Endothelial cell of umbilical vein (primary cell): Measurements from ENCODE around the gene ADARB2. TPM values are rescaled to one million over a fixed set of nuclear protein-coding genes. Genes with fewer than 3 reads are reported as not detected.

Source experiments
- BruUV-seq: library from RNA; stranded (reverse); fragments of 400-500 nt; replicated peaks from 2 replicates; lab custom pipeline; 2021; lab: Mats Ljungman, UMichigan
- CTCF ChIA-PET: fragments of 300-600, 350-600 bp; sonication (Branson Sonifier 250); formaldehyde crosslinking; loops from one replicate; lab custom pipeline; 2021; ENCODE audit warnings: antibody characterized with exemption, inconsistent platforms; lab: Charles Lee
- POLR2A ChIA-PET: fragments of 300-600, 350-600 bp; sonication (Branson Sonifier 250); formaldehyde crosslinking; loops from one replicate; lab custom pipeline; 2021; ENCODE audit warnings: antibody characterized with exemption, inconsistent platforms; lab: Charles Lee
- DNase-seq: peaks from one replicate; pipeline ENCODE4 v3.0.0-alpha.2; 2011; ENCODE audit warnings: low read depth, low spot score
- FAIRE-seq: peaks from 2 replicates; lab custom pipeline; 2011; peaks lifted over from hg19 to GRCh38; lab: Jason Lieb, UNC
- H2AFZ ChIP-seq: 2 replicates; pipeline ENCODE4 v1.6.0; 2012; ENCODE audit warnings: low read depth, low read length, control low read depth, inconsistent platforms
- H3K27ac ChIP-seq: 2 replicates; pipeline ENCODE4 v1.5.1; 2011; ENCODE audit warnings: low read depth, mild to moderate bottlenecking, control low read depth, low read length, moderate library complexity; ENCODE audit not compliant: insufficient read depth
- H3K27me3 ChIP-seq, 2 experiments: 2 replicates each; pipeline versions ENCODE4 v1.6.0 to v1.6.1; 2011; ENCODE audit warnings: low read length in 2 of 2, mixed read lengths in 1 of 2; ENCODE audit not compliant: control insufficient read depth in 2 of 2, insufficient read depth in 2 of 2
- H3K36me3 ChIP-seq, 2 experiments: 2 replicates in 1 of 2; 3 replicates in 1 of 2; pipeline ENCODE4 v1.5.1; 2011; ENCODE audit warnings: low read length in 2 of 2, mild to moderate bottlenecking in 1 of 2, moderate library complexity in 1 of 2; ENCODE audit not compliant: control insufficient read depth in 2 of 2, insufficient read depth in 2 of 2; ENCODE audit errors: extremely low read depth in 1 of 2
- H3K4me1 ChIP-seq: 3 replicates; pipeline ENCODE4 v1.5.1; 2011; ENCODE audit warnings: mild to moderate bottlenecking, low read length; ENCODE audit not compliant: control insufficient read depth, insufficient read depth; ENCODE audit errors: extremely low read depth
- H3K4me2 ChIP-seq: 2 replicates; pipeline ENCODE4 v1.6.1; 2011; ENCODE audit warnings: low read length, control low read depth, mixed read lengths; ENCODE audit not compliant: insufficient read depth
- H3K4me3 ChIP-seq, 3 experiments: fragments of 200-600 bp in 1 of 3; sonication (generic), shearing (Covaris generic) in 1 of 3; replicated peaks in 1 of 3; 2 replicates each; pipeline ENCODE4 v1.5.1; 2011 to 2016; ENCODE audit warnings: control low read depth in 3 of 3, low read length in 3 of 3, mild to moderate bottlenecking in 2 of 3, inconsistent platforms in 1 of 3, low read depth in 1 of 3, moderate library complexity in 1 of 3; ENCODE audit not compliant: insufficient read depth in 1 of 3
- H3K79me2 ChIP-seq: 2 replicates; pipeline ENCODE4 v1.6.0; 2012; ENCODE audit warnings: low read length, inconsistent platforms; ENCODE audit not compliant: control insufficient read depth, insufficient read depth
- H3K9ac ChIP-seq: replicated peaks from 2 replicates; pipeline ENCODE3; 2011; ENCODE audit warnings: low read length, control low read depth; ENCODE audit not compliant: insufficient read depth; ENCODE audit errors: extremely low read depth
- H3K9me1 ChIP-seq: replicated peaks from 3 replicates; pipeline ENCODE4 v1.6.0; 2011; ENCODE audit warnings: mild to moderate bottlenecking, low read length; ENCODE audit not compliant: control insufficient read depth, insufficient read depth; ENCODE audit errors: extremely low read depth
- H3K9me3 ChIP-seq: replicated peaks from 2 replicates; pipeline ENCODE4 v1.5.1; 2012; ENCODE audit warnings: low read length, inconsistent platforms; ENCODE audit not compliant: control insufficient read depth, insufficient read depth
- H4K20me1 ChIP-seq: replicated peaks from 2 replicates; pipeline ENCODE3; 2011; ENCODE audit warnings: mild to moderate bottlenecking, low read length; ENCODE audit not compliant: control insufficient read depth, insufficient read depth; ENCODE audit errors: extremely low read depth
- CTCF ChIP-seq, 2 donors: IDR thresholded peaks; 1 replicate in 1 of 2; 2 replicates in 1 of 2; pipeline ENCODE4 v1.5.1; 2011; ENCODE audit warnings: low read length in 2 of 2, mild to moderate bottlenecking in 2 of 2, moderate library complexity in 2 of 2, control low read depth in 1 of 2, inconsistent platforms in 1 of 2, low read depth in 1 of 2; ENCODE audit not compliant: insufficient read depth in 1 of 2; ENCODE audit errors: extremely low read depth in 1 of 2
- EZH2 ChIP-seq: IDR thresholded peaks from 2 replicates; pipeline ENCODE4 v1.6.1; 2012; ENCODE audit warnings: borderline replicate concordance, low read depth, mild to moderate bottlenecking, moderate library complexity, low read length, inconsistent platforms; ENCODE audit not compliant: severe bottlenecking
- FOS ChIP-seq: IDR thresholded peaks from 2 replicates; pipeline ENCODE4 v1.6.1; 2011; ENCODE audit warnings: mild to moderate bottlenecking, low read length, moderate library complexity, borderline replicate concordance; ENCODE audit not compliant: insufficient read depth
- GATA2 ChIP-seq: IDR thresholded peaks from 2 replicates; pipeline ENCODE4 v1.7.0; 2011; ENCODE audit warnings: low read depth, mild to moderate bottlenecking, moderate library complexity, mixed read lengths, low read length; ENCODE audit not compliant: insufficient read length, insufficient read depth
- JUN ChIP-seq: IDR thresholded peaks from 2 replicates; pipeline ENCODE4 v1.6.1; 2011; ENCODE audit warnings: borderline replicate concordance, low read depth; ENCODE audit not compliant: insufficient read length, insufficient read depth
- MAX ChIP-seq: IDR thresholded peaks from 2 replicates; pipeline ENCODE4 v1.6.1; 2011; ENCODE audit not compliant: insufficient read depth, insufficient read length
- MYC ChIP-seq: IDR thresholded peaks from one replicate; pipeline ENCODE4 v1.6.1; 2011; ENCODE audit warnings: mild to moderate bottlenecking, low read depth, low read length
- POLR2A ChIP-seq: IDR thresholded peaks from 2 replicates; pipeline ENCODE4 v1.6.1; 2012; ENCODE audit warnings: low read depth, mild to moderate bottlenecking, control low read depth, low read length
- POLR2AphosphoS5 ChIP-seq: IDR thresholded peaks from 2 replicates; pipeline ENCODE4 v1.6.1; 2012; ENCODE audit warnings: low read depth, mild to moderate bottlenecking, control low read depth, low read length, moderate library complexity; ENCODE audit not compliant: insufficient read depth
- dilution Hi-C: fragments of 300-500 bp; cut with MboI; formaldehyde crosslinking; loops from one replicate; pipeline ENCODE4 v1.15.0; 2019; ENCODE audit warnings: low sequenced_read_pairs; ENCODE audit not compliant: extremely low pct_ligation_motif_present
- intact Hi-C: fragments of 100-400 bp; cut with micrococcal nuclease; formaldehyde crosslinking; loops from one replicate; pipeline ENCODE4 v1.10.0; 2022
- polyA plus RNA-seq, 4 experiments: library from polyadenylated mRNA; depleted of rRNA in 3 of 4; stranded (reverse) in 3 of 4; unstranded in 1 of 4; fragments of >200 nt; gene quantifications; 2 replicates each; pipeline versions ENCODE4 v1.2.1 to v1.2.3, GENCODE V29; 2011 to 2012; ENCODE audit warnings: missing spikeins in 1 of 4
- total RNA-seq: library from RNA; stranded (reverse); gene quantifications from 2 replicates; pipeline ENCODE4 v1.2.3, GENCODE V29; 2021

The ADARB2 gene
- total and polyA plus RNA-seq, 2 donors (not counting 3 experiments of a cell fraction or from before 2014, with no cell fraction given), result not detected

GRCh38 chr10:1628757-1629156 lies 108.6 kb downstream of the ADARB2 start:
- Histone ChIP-seq H2AFZ (no peak overlapping the region), H3K4me3 (no peak overlapping the region), H3K79me2 (no peaks in the 10 kb centered on the region), H3K4me1 (no peaks in the 10 kb centered on the region), H3K9me3 (peaks cover 13% of the 10 kb centered on the region), H3K9ac (no peak overlapping the region), H3K9me1 (no peaks in the 10 kb centered on the region), H3K27me3 (no peaks in the 10 kb centered on the region), H4K20me1 (no peaks in the 10 kb centered on the region), H3K27ac (no peak overlapping the region), H3K4me2 (no peak overlapping the region), H3K36me3 (no peaks in the 10 kb centered on the region)
- no peak for FAIRE-seq
- no peak for TF ChIP-seq EZH2
- TF ChIP-seq JUN, result no peak
- no peak for TF ChIP-seq POLR2AphosphoS5
- no peak for TF ChIP-seq CTCF (IDR thresholded peaks at IDR 0.05; ENCODE audit: extremely low read depth in 1 of 2, insufficient read depth in 1 of 2, low read depth in 1 of 2, low read length in 2 of 2)
- no peak for TF ChIP-seq MYC
- no peak for TF ChIP-seq POLR2A
- no peak for TF ChIP-seq GATA2
- TF ChIP-seq MAX, result no peak
- no peak for TF ChIP-seq FOS
- dilution Hi-C loops (no loop called here), intact Hi-C loops (no loop called here)
- ChIA-PET CTCF (interaction anchor here (0.9 kb wide), 1 partner anchor 9 kb away, joined by 3 read pairs; no protein-coding TSS in a partner anchor), POLR2A (no interaction called here)
- no TSS peak for BruUV-seq
- no peak for DNase-seq
